NOMO-1 treated with DMSO at 0.1 percent for 48 hours (cell line): ENCODE results near the gene ZNF180.
A peak's percentile ranks its signal among the peaks of the same experiment; 100 is the strongest.
"Not testable (repeated sequence)": the region's sequence is repeated elsewhere in the genome, so short reads cannot be mapped to it uniquely, and the experiment has no call there.

Experiments used
- DNase-seq: peaks from one replicate; lab custom pipeline; 2025; ENCODE audit not compliant: unreplicated experiment; lab: John Stamatoyannopoulos, UW

ZNF180 gene

GRCh38 chr19:44499962-44500949 lies at the start of gene ZNF180:
ZNF180 (minus strand) TSS chr19:44500522; CDS start chr19:44497334, 3,188 bp downstream.
- DNase-seq, result peak; percentile 91

- no peak for DNase-seq
These were observed 49.2 kb upstream of the ZNF180 start for GRCh38 chr19:44549507-44549906.

GRCh38 chr19:44548736-44549135 lies 48.4 kb upstream of the ZNF180 start:
- DNase-seq, result no peak

- no peak for DNase-seq
These were observed 43.7 kb upstream of the ZNF180 start for GRCh38 chr19:44544031-44544430.

- no peak for DNase-seq
These were observed 42.3 kb upstream of the ZNF180 start for GRCh38 chr19:44542671-44543070.

DNA sequence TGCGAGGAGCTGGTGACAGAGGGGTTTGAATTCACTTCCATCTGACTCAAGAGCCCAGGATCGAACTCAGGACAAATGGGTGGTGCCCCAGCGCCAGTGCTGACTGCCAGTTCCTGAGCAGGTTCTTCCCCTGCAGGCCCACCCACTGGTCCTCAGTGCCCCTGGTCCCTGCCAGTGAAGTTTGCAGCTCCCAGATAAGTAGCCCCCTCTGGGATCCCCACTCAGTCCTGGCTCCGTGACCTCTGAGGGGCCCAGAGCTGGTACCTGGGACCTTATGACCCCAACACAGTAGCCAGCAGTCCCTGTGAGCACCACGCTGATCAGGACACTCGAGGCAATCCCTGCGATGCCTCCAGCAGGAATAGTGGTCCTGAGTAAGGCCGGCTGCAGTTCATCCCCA lies 40.4 kb upstream of the ZNF180 start:
- no peak for DNase-seq

DNA sequence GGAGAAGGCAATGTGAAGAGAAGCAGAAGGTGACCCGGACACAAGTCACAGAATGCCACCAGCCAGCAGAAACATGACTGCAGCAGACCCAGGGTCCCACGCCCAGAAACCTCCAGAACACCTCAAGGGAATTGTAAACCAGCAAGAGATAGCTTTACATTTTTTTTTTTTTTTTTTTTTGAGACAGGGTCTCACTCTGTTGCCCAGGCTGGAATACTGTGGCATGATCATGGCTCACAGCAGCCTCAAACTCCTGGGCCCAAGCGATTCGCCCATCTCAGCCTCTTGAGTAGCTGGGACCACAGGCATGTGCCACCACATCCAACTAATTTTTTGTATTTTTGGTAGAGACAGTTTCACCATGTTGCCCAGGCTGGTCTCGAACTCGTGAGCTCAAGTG lies 39.7 kb upstream of the ZNF180 start:
- DNase-seq, result no peak

GRCh38 chr19:44539236-44539826 lies 39.0 kb upstream of the ZNF180 start:
- DNase-seq, result no peak

- DNase-seq, result not testable (repeated sequence)
These were observed 35.0 kb upstream of the ZNF180 start for GRCh38 chr19:44535361-44535760.

GRCh38 chr19:44532819-44533218 lies 32.5 kb upstream of the ZNF180 start:
- DNase-seq, result no peak

- peak; percentile 43 for DNase-seq
These were observed 30.5 kb upstream of the ZNF180 start for GRCh38 chr19:44530777-44531176.

DNA sequence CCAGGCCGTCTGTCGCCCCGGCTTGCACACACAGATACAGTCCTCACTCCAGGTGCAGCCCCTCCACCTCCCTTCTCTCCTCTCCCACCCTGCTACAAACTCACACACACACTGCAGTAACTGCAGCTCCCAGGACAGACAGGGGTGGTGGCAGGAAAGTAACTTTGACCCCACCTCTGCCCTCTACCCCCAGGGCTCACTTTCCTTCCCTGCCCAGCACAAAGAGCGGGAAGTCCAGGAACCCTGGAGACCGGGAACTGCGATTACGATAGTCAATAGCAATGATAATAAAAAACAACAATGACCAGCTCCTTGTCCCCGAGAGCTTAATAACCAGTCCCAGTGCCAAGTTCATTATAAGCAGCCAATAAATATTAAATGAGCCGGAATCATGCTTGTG lies 29.2 kb upstream of the ZNF180 start, which contains the start of gene CEACAM20:
Gene CEACAM20 (minus strand): TSS at position 140 of the 400 bp plus-strand sequence. CDS start 166 bp downstream, outside the sequence.
- no peak for DNase-seq

DNA sequence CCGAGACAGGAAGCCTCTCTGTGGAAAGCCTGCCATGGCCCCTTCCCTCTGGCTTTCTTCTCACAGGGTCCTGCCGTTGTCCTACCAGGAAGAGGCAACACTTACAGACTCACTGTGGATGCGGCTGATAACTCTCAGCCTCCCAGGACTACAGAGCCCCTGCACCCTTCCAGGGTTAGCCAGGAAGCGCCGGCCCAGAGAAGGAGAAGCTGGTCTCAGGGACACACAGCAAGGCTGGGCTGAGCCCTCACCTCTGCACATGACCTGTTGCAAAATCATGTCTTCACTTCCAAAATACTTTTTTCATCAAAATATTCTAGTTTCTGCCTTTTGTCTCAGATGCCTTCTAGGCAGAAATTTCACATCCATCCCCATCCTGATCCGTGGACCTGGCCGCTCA lies 27.2 kb upstream of the ZNF180 start:
- no peak for DNase-seq

DNA sequence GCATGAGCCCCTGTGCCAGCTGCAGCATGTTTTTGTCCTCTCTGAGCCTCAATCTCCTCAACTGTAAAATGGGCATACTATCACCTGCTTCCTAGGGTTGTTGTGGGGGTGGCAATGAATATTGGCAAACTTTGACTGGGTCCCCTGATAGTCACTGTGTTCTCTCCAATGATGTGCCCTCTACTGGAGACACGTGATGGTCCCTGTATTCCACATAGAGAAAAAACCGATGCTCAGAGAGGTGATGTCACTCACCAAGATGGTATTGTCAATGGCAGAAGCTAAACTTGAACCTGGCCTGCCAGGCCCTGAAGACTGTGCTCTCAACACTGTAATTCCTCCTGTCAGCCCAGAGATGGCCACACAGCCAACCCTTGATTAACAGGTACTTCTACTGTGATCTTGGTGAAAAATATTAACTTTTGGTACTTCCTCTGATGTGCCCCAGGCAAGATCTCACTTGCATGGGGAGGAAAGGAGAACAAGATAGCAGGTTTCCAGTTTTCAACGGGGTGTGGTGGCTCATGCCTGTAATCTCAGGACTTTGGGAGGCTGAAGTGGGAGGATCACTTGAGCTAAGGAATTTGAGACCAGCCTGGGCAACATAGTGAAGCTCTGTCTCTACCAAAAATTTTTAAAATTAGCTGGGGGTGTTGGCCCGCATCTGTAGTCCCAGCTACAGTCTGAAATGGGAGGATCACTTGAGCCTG lies 25.6 kb upstream of the ZNF180 start:
- DNase-seq, result no peak

GRCh38 chr19:44521370-44521769 lies 21.0 kb upstream of the ZNF180 start:
- no peak for DNase-seq

GRCh38 chr19:44517146-44517545 lies 16.8 kb upstream of the ZNF180 start:
- DNase-seq, result no peak

DNA sequence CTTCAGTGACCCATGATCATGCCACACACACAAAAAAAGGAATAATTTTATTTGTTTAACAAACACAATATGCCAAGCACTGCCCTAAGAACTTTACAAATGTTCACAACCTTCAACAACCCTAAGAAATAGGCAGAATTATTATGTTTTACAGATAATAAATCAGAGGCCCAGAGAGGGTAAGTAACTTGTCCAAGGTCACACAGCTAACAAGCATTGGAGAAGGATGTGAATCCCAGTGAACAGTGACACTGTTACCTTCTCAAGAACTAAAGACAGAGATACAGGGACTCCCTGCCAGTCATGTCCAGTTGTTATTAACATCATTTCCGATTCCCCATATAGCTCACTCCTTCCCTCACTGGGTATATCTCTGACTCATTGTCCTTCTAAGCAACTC lies 15.6 kb upstream of the ZNF180 start:
- DNase-seq, result no peak

GRCh38 chr19:44515031-44515430 lies 14.7 kb upstream of the ZNF180 start:
- DNase-seq, result no peak

GRCh38 chr19:44512326-44513298 lies 12.3 kb upstream of the ZNF180 start:
- no peak for DNase-seq

DNA sequence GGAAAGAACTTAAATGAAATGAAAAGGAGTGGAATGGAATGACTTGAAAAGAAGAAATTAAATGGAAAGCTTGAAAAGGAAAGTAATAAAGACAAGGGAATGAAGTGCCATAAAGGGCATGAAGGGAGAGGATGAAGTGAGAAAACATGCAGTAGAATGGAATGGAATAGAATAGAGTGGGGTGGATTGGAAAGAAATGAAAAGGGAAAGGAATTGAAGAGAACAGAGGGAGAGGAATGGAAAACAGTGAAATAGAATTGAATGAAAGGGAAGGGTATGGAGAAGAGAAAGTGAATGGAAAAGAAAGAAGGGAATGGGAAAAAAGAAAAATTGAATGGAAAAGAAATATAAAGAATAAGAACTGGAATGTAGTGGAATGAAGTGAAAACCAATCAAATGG lies 9.2 kb upstream of the ZNF180 start:
- DNase-seq, result no peak
